HG02870 (cell line): ENCODE results near the gene IL11RA.

ENCODE experiments used
- ATAC-seq: cut with Tn5 transposase; IDR thresholded peaks from one replicate; pipeline ENCODE4 v1.9.1; 2021; ENCODE audit warnings: mild to moderate bottlenecking, moderate library complexity; ENCODE audit not compliant: unreplicated experiment

IL11RA gene

GRCh38 chr9:34651876-34652601 is at the start of gene IL11RA:
Gene IL11RA (plus strand): TSS chr9:34652185. CDS start chr9:34655218, 3,033 bp downstream.
- no peak for ATAC-seq

GRCh38 chr9:34603610-34604231 is 48.3 kb upstream of the IL11RA start:
- ATAC-seq, result no peak

- no peak for ATAC-seq
Observed at GRCh38 chr9:34606190-34606589, 45.8 kb upstream of the IL11RA start.

GRCh38 chr9:34606905-34607304 is 45.1 kb upstream of the IL11RA start:
- no peak for ATAC-seq

- no peak for ATAC-seq
Observed at GRCh38 chr9:34607331-34607730, 44.7 kb upstream of the IL11RA start.

GRCh38 chr9:34610434-34611206 is 41.4 kb upstream of the IL11RA start:
- ATAC-seq, result no peak

- peak; percentile 20 for ATAC-seq
Observed at GRCh38 chr9:34611251-34611810, 40.7 kb upstream of the IL11RA start.

GRCh38 chr9:34611811-34612787 is 39.9 kb upstream of the IL11RA start, which contains the start of gene RPP25L:
Gene RPP25L (minus strand): TSS chr9:34612097. CDS start chr9:34611296, 801 bp downstream.
- peak; percentile 80 for ATAC-seq

GRCh38 chr9:34612788-34613390 is 39.1 kb upstream of the IL11RA start:
- no peak for ATAC-seq

- ATAC-seq, result no peak
Observed at GRCh38 chr9:34615132-34615531, 36.9 kb upstream of the IL11RA start.

- ATAC-seq, result peak; percentile 98
Observed at GRCh38 chr9:34620061-34620994, 31.7 kb upstream of the IL11RA start, which contains the start of gene DCTN3. Gene DCTN3 (minus strand): TSS chr9:34620495. CDS start chr9:34620464, 31 bp downstream.

GRCh38 chr9:34623374-34624235 is 28.4 kb upstream of the IL11RA start:
- no peak for ATAC-seq

GRCh38 chr9:34624475-34625185 is 27.4 kb upstream of the IL11RA start:
- no peak for ATAC-seq

GRCh38 chr9:34625186-34625486 is 26.8 kb upstream of the IL11RA start:
- ATAC-seq, result no peak

GRCh38 chr9:34627716-34628655 is 24.0 kb upstream of the IL11RA start:
- no peak for ATAC-seq
